K562 (cell line): ENCODE results near the gene CLCA1. TPM values are rescaled to one million over a fixed set of nuclear protein-coding genes. Genes with fewer than 3 reads are reported as not detected.
A peak's percentile ranks its signal among the peaks of the same experiment; 100 is the strongest.

Source experiments
- ARID3A ChIP-seq: IDR thresholded peaks from 2 replicates; pipeline ENCODE4 v1.6.1; 2012; ENCODE audit warnings: low read depth, low read length, improper control_type of control experiment, borderline replicate concordance
- CBFA2T2 ChIP-seq: fragments of 450-650 bp; conservative IDR thresholded peaks from 2 replicates; pipeline ENCODE4 v1.6.1; 2017; ENCODE audit warnings: mild to moderate bottlenecking
- CBFA2T3 ChIP-seq: fragments of 450-650 bp; IDR thresholded peaks from 2 replicates; pipeline ENCODE4 v1.6.1; 2017
- CBX5 ChIP-seq: IDR thresholded peaks from 2 replicates; pipeline ENCODE4 v1.6.1; 2014; ENCODE audit warnings: low read depth, borderline replicate concordance
- CXXC5 ChIP-seq: fragments of 250-450 bp; sonication (Bioruptor Pico); IDR thresholded peaks from 2 replicates; pipeline ENCODE4 v1.8.0; 2022; ENCODE audit warnings: inconsistent platforms, mild to moderate bottlenecking, moderate library complexity
- DDX20 ChIP-seq: fragments of 450-650 bp; IDR thresholded peaks from 2 replicates; pipeline ENCODE4 v1.6.1; 2016; ENCODE audit warnings: missing genetic modification characterization, low read depth, mild to moderate bottlenecking, missing compliant biosample characterization, moderate library complexity
- EHMT2 ChIP-seq: fragments of 450-650 bp; IDR thresholded peaks from 2 replicates; pipeline ENCODE4 v1.6.1; 2018; ENCODE audit warnings: antibody characterized with exemption
- ELF1 ChIP-seq: fragments of 200-800 bp; sonication (Bioruptor generic); IDR thresholded peaks from 2 replicates; pipeline ENCODE4 v1.6.1; 2016; ENCODE audit warnings: missing genetic modification characterization, missing compliant biosample characterization
- FOXA1 ChIP-seq: fragments of 450-650 bp; IDR thresholded peaks from 2 replicates; pipeline ENCODE4 v1.6.1; 2016; ENCODE audit warnings: mild to moderate bottlenecking, borderline replicate concordance
- HDAC6 ChIP-seq: IDR thresholded peaks from 2 replicates; pipeline ENCODE4 v1.6.1; 2012; ENCODE audit warnings: low read depth, mild to moderate bottlenecking, control low read depth, inconsistent platforms, low read length, moderate library complexity
- HNRNPLL ChIP-seq: fragments of 200-400 bp; formaldehyde crosslinking; IDR thresholded peaks from 2 replicates; pipeline ENCODE4 v1.6.1; 2017; ENCODE audit warnings: low read length, low read depth, mild to moderate bottlenecking; ENCODE audit not compliant: poor library complexity, severe bottlenecking
- KAT2B ChIP-seq: IDR thresholded peaks from one replicate; pipeline ENCODE4 v1.6.1; 2012; ENCODE audit warnings: low read depth, mild to moderate bottlenecking, control low read depth, inconsistent platforms, low read length, moderate library complexity
- KLF13 ChIP-seq: fragments of 450-650 bp; IDR thresholded peaks from 2 replicates; pipeline ENCODE4 v1.6.1; 2016; ENCODE audit warnings: missing genetic modification characterization, low read depth, mild to moderate bottlenecking, missing compliant biosample characterization, moderate library complexity, borderline replicate concordance
- MCM7 ChIP-seq, 2 experiments: fragments of 450-650 bp; IDR thresholded peaks; 2 replicates each; pipeline ENCODE4 v1.6.1; 2016 to 2018
- MEF2D ChIP-seq: conservative IDR thresholded peaks from 2 replicates; pipeline ENCODE4 v1.6.1; 2016; ENCODE audit warnings: low read depth, missing genetic modification characterization, missing compliant biosample characterization
- PHB2 ChIP-seq: fragments of 450-650 bp; IDR thresholded peaks from 2 replicates; pipeline ENCODE4 v1.6.1; 2017; ENCODE audit warnings: low read depth
- PREB ChIP-seq: sonication (generic); formaldehyde crosslinking; IDR thresholded peaks from 2 replicates; pipeline ENCODE4 v1.8.1; 2023; ENCODE audit warnings: mild to moderate bottlenecking, missing genetic modification reagents
- RAD51 ChIP-seq: fragments of 450-650 bp; IDR thresholded peaks from 2 replicates; pipeline ENCODE4 v1.7.1; 2016; ENCODE audit warnings: low read depth, mild to moderate bottlenecking, borderline replicate concordance
- RFX1 ChIP-seq: fragments of 450-650 bp; IDR thresholded peaks from 2 replicates; pipeline ENCODE4 v1.6.1; 2016; ENCODE audit warnings: mild to moderate bottlenecking, moderate library complexity
- SAP30 ChIP-seq: fragments of 200-600 bp; sonication (generic); IDR thresholded peaks from 2 replicates; pipeline ENCODE4 v1.6.1; 2012; ENCODE audit warnings: borderline replicate concordance, low read depth, mild to moderate bottlenecking, moderate library complexity, low read length, control low read depth, inconsistent platforms; ENCODE audit not compliant: insufficient read depth, poor library complexity, severe bottlenecking
- SMC3 ChIP-seq: conservative IDR thresholded peaks from 2 replicates; pipeline ENCODE4 v1.6.1; 2011; ENCODE audit warnings: low read depth, low read length, improper control_type of control experiment; ENCODE audit not compliant: insufficient read depth
- TAF9B ChIP-seq: fragments of 450-650 bp; IDR thresholded peaks from 2 replicates; pipeline ENCODE4 v1.6.1; 2018; ENCODE audit warnings: mild to moderate bottlenecking; ENCODE audit not compliant: partially characterized antibody
- ZFP1 ChIP-seq: fragments of 450-650 bp; formaldehyde crosslinking; IDR thresholded peaks from 2 replicates; pipeline ENCODE4 v1.4.0; 2020; ENCODE audit warnings: mild to moderate bottlenecking, mixed read lengths
- ZMIZ1 ChIP-seq, 2 experiments: fragments of 150-350 bp in 1 of 2; IDR thresholded peaks; 2 replicates each; pipeline ENCODE4 v1.6.1; 2012 to 2016; ENCODE audit warnings: low read depth in 2 of 2, low read length in 2 of 2, mild to moderate bottlenecking in 1 of 2, moderate library complexity in 1 of 2
- ZNF253 ChIP-seq: fragments of 250-450 bp; sonication (Bioruptor Pico); conservative IDR thresholded peaks from 2 replicates; pipeline ENCODE4 v1.6.1; 2021; ENCODE audit warnings: mild to moderate bottlenecking
- ZNF354B ChIP-seq: fragments of 250-450 bp; sonication (Bioruptor Pico); IDR thresholded peaks from 2 replicates; pipeline ENCODE4 v1.4.0; 2020
- polyA plus RNA-seq, 8 experiments: library from polyadenylated mRNA; depleted of rRNA in 4 of 8; stranded (reverse) in 5 of 8; unstranded in 3 of 8; fragments of >200 nt; fragmentation: Nextera tagmentation in 2 of 8; fragmentation: Illumina TruSeq in 1 of 8; extraction: Ambion mirVana in 2 of 8; extraction: Trizol in 1 of 8; gene quantifications; 2 replicates each; pipeline versions ENCODE4 v1.2.1 to v1.2.3, GENCODE V29; 2011 to 2014; ENCODE audit warnings: inconsistent platforms in 1 of 8, missing spikeins in 1 of 8
- total RNA-seq, 7 experiments: library from RNA; depleted of rRNA in 6 of 7; stranded (reverse); fragments of >200 nt in 6 of 7; fragmentation: Illumina TruSeq in 2 of 7; extraction: Trizol in 2 of 7; gene quantifications; 2 replicates each; pipeline versions ENCODE4 v1.2.1 to v1.2.3, GENCODE V29; 2011 to 2021; ENCODE audit warnings: low replicate concordance in 1 of 7

Gene CLCA1
- total and polyA plus RNA-seq, 9 of the 15 experiments (the other 6 are each of a cell fraction or from before 2014, with no cell fraction given) = 0.03 to 0.08 (median 0.04) TPM; not detected in 6

DNA sequence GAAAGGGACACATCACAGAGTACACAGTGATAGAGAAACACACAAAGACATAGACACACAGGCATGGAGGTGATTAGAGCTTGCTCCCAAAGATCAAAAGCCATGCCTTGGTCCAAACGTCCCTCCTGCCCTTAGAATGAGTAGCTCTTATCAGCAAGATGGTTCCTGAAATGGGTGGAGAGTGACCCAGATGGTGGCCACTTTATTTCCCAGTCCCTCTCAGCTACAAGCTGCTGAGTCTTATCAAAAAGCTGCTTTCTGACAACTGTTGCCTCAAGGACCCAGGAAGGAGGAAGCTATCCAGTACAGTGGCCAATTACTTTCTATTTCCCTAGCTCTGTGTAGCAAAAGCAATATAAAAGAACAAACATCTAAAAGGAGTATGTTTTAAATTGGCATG is 7.7 kb upstream of the CLCA1 start (continued):
- TF ChIP-seq SMC3 = no peak
- TF ChIP-seq MCM7 (IDR thresholded peaks at IDR 0.05) = no peak
- no peak for TF ChIP-seq ZNF253 (CRISPR knock-in tag)
- no peak for TF ChIP-seq HDAC6
- 0 out of 2 replicates have a peak, but pooled peaks have one; percentile 11 for TF ChIP-seq EHMT2
- no peak for TF ChIP-seq PREB (CRISPR knock-in tag)
- TF ChIP-seq CBFA2T2 = peak; percentile 26
- no peak for TF ChIP-seq PHB2
- TF ChIP-seq HNRNPLL = no peak
- no peak for TF ChIP-seq ZMIZ1 (IDR thresholded peaks at IDR 0.05; ENCODE audit: low read depth in 2 of 2, low read length in 2 of 2)
- no peak for TF ChIP-seq ZNF354B (CRISPR knock-in tag)
- TF ChIP-seq TAF9B = no peak
- TF ChIP-seq MEF2D (tag) = no peak
- TF ChIP-seq CBFA2T3 = peak; percentile 52
- no peak for TF ChIP-seq ZFP1 (CRISPR knock-in tag)
- TF ChIP-seq DDX20 (tag) = no peak
- TF ChIP-seq RAD51 = no peak
- TF ChIP-seq KLF13 (tag) = no peak
- no peak for TF ChIP-seq CBX5
- TF ChIP-seq KAT2B = no peak
- TF ChIP-seq RFX1 = no peak
- peak; percentile 18; the same call in 1 of the 2 replicates for TF ChIP-seq ARID3A
- TF ChIP-seq FOXA1 = no peak
- TF ChIP-seq SAP30 = no peak
- no peak for TF ChIP-seq CXXC5
- peak; percentile 9; the same call in 1 of the 2 replicates for TF ChIP-seq ELF1
